Endothelial cell of umbilical vein (primary cell): ENCODE measurements around the gene LCLAT1. TPM values are rescaled to one million over a fixed set of nuclear protein-coding genes. Genes with fewer than 3 reads are reported as not detected.
"Not testable (repeated sequence)": the region's sequence is repeated elsewhere in the genome, so short reads cannot be mapped to it uniquely, and the experiment has no call there.

Experiments
- BruUV-seq: library from RNA; stranded (reverse); fragments of 400-500 nt; replicated peaks from 2 replicates; lab custom pipeline; 2021; lab: Mats Ljungman, UMichigan
- CTCF ChIA-PET: fragments of 300-600, 350-600 bp; sonication (Branson Sonifier 250); formaldehyde crosslinking; loops from one replicate; lab custom pipeline; 2021; ENCODE audit warnings: antibody characterized with exemption, inconsistent platforms; lab: Charles Lee
- POLR2A ChIA-PET: fragments of 300-600, 350-600 bp; sonication (Branson Sonifier 250); formaldehyde crosslinking; loops from one replicate; lab custom pipeline; 2021; ENCODE audit warnings: antibody characterized with exemption, inconsistent platforms; lab: Charles Lee
- DNase-seq: peaks from one replicate; pipeline ENCODE4 v3.0.0-alpha.2; 2011; ENCODE audit warnings: low read depth, low spot score
- FAIRE-seq: peaks from 2 replicates; lab custom pipeline; 2011; peaks lifted over from hg19 to GRCh38; lab: Jason Lieb, UNC
- H2AFZ ChIP-seq: 2 replicates; pipeline ENCODE4 v1.6.0; 2012; ENCODE audit warnings: low read depth, low read length, control low read depth, inconsistent platforms
- H3K27ac ChIP-seq: 2 replicates; pipeline ENCODE4 v1.5.1; 2011; ENCODE audit warnings: low read depth, mild to moderate bottlenecking, control low read depth, low read length, moderate library complexity; ENCODE audit not compliant: insufficient read depth
- H3K27me3 ChIP-seq, 2 experiments: 2 replicates each; pipeline versions ENCODE4 v1.6.0 to v1.6.1; 2011; ENCODE audit warnings: low read length in 2 of 2, mixed read lengths in 1 of 2; ENCODE audit not compliant: control insufficient read depth in 2 of 2, insufficient read depth in 2 of 2
- H3K36me3 ChIP-seq, 2 experiments: 2 replicates in 1 of 2; 3 replicates in 1 of 2; pipeline ENCODE4 v1.5.1; 2011; ENCODE audit warnings: low read length in 2 of 2, mild to moderate bottlenecking in 1 of 2, moderate library complexity in 1 of 2; ENCODE audit not compliant: control insufficient read depth in 2 of 2, insufficient read depth in 2 of 2; ENCODE audit errors: extremely low read depth in 1 of 2
- H3K4me1 ChIP-seq: 3 replicates; pipeline ENCODE4 v1.5.1; 2011; ENCODE audit warnings: mild to moderate bottlenecking, low read length; ENCODE audit not compliant: control insufficient read depth, insufficient read depth; ENCODE audit errors: extremely low read depth
- H3K4me2 ChIP-seq: 2 replicates; pipeline ENCODE4 v1.6.1; 2011; ENCODE audit warnings: low read length, control low read depth, mixed read lengths; ENCODE audit not compliant: insufficient read depth
- H3K4me3 ChIP-seq, 3 experiments: fragments of 200-600 bp in 1 of 3; sonication (generic), shearing (Covaris generic) in 1 of 3; replicated peaks in 1 of 3; 2 replicates each; pipeline ENCODE4 v1.5.1; 2011 to 2016; ENCODE audit warnings: control low read depth in 3 of 3, low read length in 3 of 3, mild to moderate bottlenecking in 2 of 3, inconsistent platforms in 1 of 3, low read depth in 1 of 3, moderate library complexity in 1 of 3; ENCODE audit not compliant: insufficient read depth in 1 of 3
- H3K79me2 ChIP-seq: 2 replicates; pipeline ENCODE4 v1.6.0; 2012; ENCODE audit warnings: low read length, inconsistent platforms; ENCODE audit not compliant: control insufficient read depth, insufficient read depth
- H3K9ac ChIP-seq: replicated peaks from 2 replicates; pipeline ENCODE3; 2011; ENCODE audit warnings: low read length, control low read depth; ENCODE audit not compliant: insufficient read depth; ENCODE audit errors: extremely low read depth
- H3K9me1 ChIP-seq: replicated peaks from 3 replicates; pipeline ENCODE4 v1.6.0; 2011; ENCODE audit warnings: mild to moderate bottlenecking, low read length; ENCODE audit not compliant: control insufficient read depth, insufficient read depth; ENCODE audit errors: extremely low read depth
- H3K9me3 ChIP-seq: replicated peaks from 2 replicates; pipeline ENCODE4 v1.5.1; 2012; ENCODE audit warnings: low read length, inconsistent platforms; ENCODE audit not compliant: control insufficient read depth, insufficient read depth
- H4K20me1 ChIP-seq: replicated peaks from 2 replicates; pipeline ENCODE3; 2011; ENCODE audit warnings: mild to moderate bottlenecking, low read length; ENCODE audit not compliant: control insufficient read depth, insufficient read depth; ENCODE audit errors: extremely low read depth
- FOS ChIP-seq: IDR thresholded peaks from 2 replicates; pipeline ENCODE4 v1.6.1; 2011; ENCODE audit warnings: mild to moderate bottlenecking, low read length, moderate library complexity, borderline replicate concordance; ENCODE audit not compliant: insufficient read depth
- GATA2 ChIP-seq: IDR thresholded peaks from 2 replicates; pipeline ENCODE4 v1.7.0; 2011; ENCODE audit warnings: low read depth, mild to moderate bottlenecking, moderate library complexity, mixed read lengths, low read length; ENCODE audit not compliant: insufficient read length, insufficient read depth
- JUN ChIP-seq: IDR thresholded peaks from 2 replicates; pipeline ENCODE4 v1.6.1; 2011; ENCODE audit warnings: borderline replicate concordance, low read depth; ENCODE audit not compliant: insufficient read length, insufficient read depth
- MYC ChIP-seq: IDR thresholded peaks from one replicate; pipeline ENCODE4 v1.6.1; 2011; ENCODE audit warnings: mild to moderate bottlenecking, low read depth, low read length
- dilution Hi-C: fragments of 300-500 bp; cut with MboI; formaldehyde crosslinking; loops from one replicate; pipeline ENCODE4 v1.15.0; 2019; ENCODE audit warnings: low sequenced_read_pairs; ENCODE audit not compliant: extremely low pct_ligation_motif_present
- intact Hi-C: fragments of 100-400 bp; cut with micrococcal nuclease; formaldehyde crosslinking; loops from one replicate; pipeline ENCODE4 v1.10.0; 2022
- polyA plus RNA-seq, 4 experiments: library from polyadenylated mRNA; depleted of rRNA in 3 of 4; stranded (reverse) in 3 of 4; unstranded in 1 of 4; fragments of >200 nt; gene quantifications; 2 replicates each; pipeline versions ENCODE4 v1.2.1 to v1.2.3, GENCODE V29; 2011 to 2012; ENCODE audit warnings: missing spikeins in 1 of 4
- total RNA-seq: library from RNA; stranded (reverse); gene quantifications from 2 replicates; pipeline ENCODE4 v1.2.3, GENCODE V29; 2021
- TF ChIP-seq, protein P1 (sequence below), 2 donors: IDR thresholded peaks; 1 replicate in 1 of 2; 2 replicates in 1 of 2; pipeline ENCODE4 v1.5.1; 2011; ENCODE audit warnings: low read length in 2 of 2, mild to moderate bottlenecking in 2 of 2, moderate library complexity in 2 of 2, control low read depth in 1 of 2, inconsistent platforms in 1 of 2, low read depth in 1 of 2; ENCODE audit not compliant: insufficient read depth in 1 of 2; ENCODE audit errors: extremely low read depth in 1 of 2
- TF ChIP-seq, protein P2 (sequence below): IDR thresholded peaks from 2 replicates; pipeline ENCODE4 v1.6.1; 2011; ENCODE audit not compliant: insufficient read depth, insufficient read length

LCLAT1 gene
- total and polyA plus RNA-seq, 2 donors (not counting 3 experiments of a cell fraction or from before 2014, with no cell fraction given), result 6.1 to 20.8 TPM

DNA sequence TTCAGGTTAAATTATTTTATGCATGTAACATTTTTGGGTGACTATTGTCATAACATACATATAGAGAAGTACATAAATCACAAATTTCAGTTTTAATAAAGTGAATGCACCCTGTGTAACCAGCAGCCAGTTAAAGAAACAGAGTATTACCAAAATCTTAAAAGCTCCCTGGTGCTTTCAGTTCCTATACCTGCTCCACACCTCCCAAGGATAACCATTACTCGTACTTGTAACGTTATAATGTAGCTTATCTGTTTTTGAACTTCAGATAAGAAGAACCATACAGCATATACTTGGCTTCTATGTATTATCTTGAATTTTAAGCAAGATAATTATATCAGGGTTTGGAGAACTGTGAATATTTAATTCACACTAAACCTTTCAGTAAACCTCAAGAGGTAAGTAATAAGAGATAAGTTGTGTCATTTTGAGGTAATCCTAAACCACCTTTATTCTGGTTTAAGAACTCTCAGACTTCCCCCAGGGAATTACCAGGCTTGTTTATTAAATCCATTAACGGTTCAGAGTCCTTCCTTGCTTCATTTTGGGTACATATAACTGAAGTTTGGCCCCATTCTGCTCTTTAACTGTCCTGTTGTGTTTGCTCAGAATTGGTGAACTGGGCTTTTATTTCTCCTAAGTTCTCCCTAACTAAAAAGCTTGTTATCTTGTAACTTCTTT lies 58.6 kb downstream of the LCLAT1 start:
- no TSS peak for BruUV-seq
- dilution Hi-C loops, result no loop called here
- CTCF ChIA-PET, result interaction anchor here (1.0 to 1.4 kb wide), 2 partner anchors 18 to 206 kb away, joined by 3 read pairs; no protein-coding TSS in a partner anchor
- Histone ChIP-seq H3K9me3 (no peaks in the 10 kb centered on the region), H2AFZ (no peak overlapping the region), H3K9me1 (no peaks in the 10 kb centered on the region), H3K9ac (no peak overlapping the region), H3K27me3 (no peaks in the 10 kb centered on the region), H3K4me2 (no peak overlapping the region), H3K79me2 (no peaks in the 10 kb centered on the region), H3K4me3 (no peak overlapping the region), H3K36me3 (no peaks in the 10 kb centered on the region), H3K27ac (no peak overlapping the region), H4K20me1 (no peaks in the 10 kb centered on the region), H3K4me1 (no peaks in the 10 kb centered on the region)
- DNase-seq, result no peak
- intact Hi-C loops, result no loop called here
- POLR2A ChIA-PET, result no interaction called here
- no peak for FAIRE-seq
- no peak for TF ChIP-seq MYC
- no peak for TF ChIP-seq FOS
- TF ChIP-seq GATA2, result no peak
- TF ChIP-seq, protein P1, sequence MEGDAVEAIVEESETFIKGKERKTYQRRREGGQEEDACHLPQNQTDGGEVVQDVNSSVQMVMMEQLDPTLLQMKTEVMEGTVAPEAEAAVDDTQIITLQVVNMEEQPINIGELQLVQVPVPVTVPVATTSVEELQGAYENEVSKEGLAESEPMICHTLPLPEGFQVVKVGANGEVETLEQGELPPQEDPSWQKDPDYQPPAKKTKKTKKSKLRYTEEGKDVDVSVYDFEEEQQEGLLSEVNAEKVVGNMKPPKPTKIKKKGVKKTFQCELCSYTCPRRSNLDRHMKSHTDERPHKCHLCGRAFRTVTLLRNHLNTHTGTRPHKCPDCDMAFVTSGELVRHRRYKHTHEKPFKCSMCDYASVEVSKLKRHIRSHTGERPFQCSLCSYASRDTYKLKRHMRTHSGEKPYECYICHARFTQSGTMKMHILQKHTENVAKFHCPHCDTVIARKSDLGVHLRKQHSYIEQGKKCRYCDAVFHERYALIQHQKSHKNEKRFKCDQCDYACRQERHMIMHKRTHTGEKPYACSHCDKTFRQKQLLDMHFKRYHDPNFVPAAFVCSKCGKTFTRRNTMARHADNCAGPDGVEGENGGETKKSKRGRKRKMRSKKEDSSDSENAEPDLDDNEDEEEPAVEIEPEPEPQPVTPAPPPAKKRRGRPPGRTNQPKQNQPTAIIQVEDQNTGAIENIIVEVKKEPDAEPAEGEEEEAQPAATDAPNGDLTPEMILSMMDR (IDR thresholded peaks at IDR 0.05; ENCODE audit: extremely low read depth in 1 of 2, insufficient read depth in 1 of 2, low read depth in 1 of 2, low read length in 2 of 2), result no peak
- no peak for TF ChIP-seq JUN
- TF ChIP-seq, protein P2, sequence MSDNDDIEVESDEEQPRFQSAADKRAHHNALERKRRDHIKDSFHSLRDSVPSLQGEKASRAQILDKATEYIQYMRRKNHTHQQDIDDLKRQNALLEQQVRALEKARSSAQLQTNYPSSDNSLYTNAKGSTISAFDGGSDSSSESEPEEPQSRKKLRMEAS, result no peak

DNA sequence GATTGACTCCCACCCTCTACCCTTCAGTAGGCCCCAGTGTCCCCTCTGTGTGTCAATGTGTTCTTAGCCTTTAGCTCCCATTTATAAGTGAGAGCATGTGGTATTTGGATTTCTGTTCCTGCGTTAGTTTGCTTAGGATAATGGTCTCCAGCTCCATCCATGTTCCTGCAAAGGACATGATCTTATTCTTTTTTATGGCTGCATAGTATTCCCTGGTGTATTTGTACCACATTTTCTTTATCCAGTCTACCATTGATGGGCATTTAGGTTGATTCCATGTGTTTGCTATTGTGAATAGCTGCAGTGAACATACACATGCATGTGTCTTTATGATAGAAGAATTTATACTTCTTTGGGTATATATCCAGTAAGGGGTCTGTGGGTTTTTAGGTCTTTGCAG lies 60.4 kb downstream of the LCLAT1 start:
- H3K9me3 ChIP-seq, H3K27ac ChIP-seq, H3K4me2 ChIP-seq, BruUV-seq, H3K9ac ChIP-seq, dilution Hi-C loops, DNase-seq, H3K4me3 ChIP-seq, H3K79me2 ChIP-seq, intact Hi-C loops, H3K9me1 ChIP-seq, H4K20me1 ChIP-seq, H3K27me3 ChIP-seq, H3K36me3 ChIP-seq, FAIRE-seq, H2AFZ ChIP-seq, H3K4me1 ChIP-seq, POLR2A ChIA-PET: not testable (repeated sequence)
- CTCF ChIA-PET, result interaction anchor here (1.1 to 1.6 kb wide), 3 partner anchors 9 to 21 kb away, joined by 3 to 4 read pairs (median 3); no protein-coding TSS in a partner anchor
